Measurements from ENCODE around the gene VTN.

Gene VTN

DNA sequence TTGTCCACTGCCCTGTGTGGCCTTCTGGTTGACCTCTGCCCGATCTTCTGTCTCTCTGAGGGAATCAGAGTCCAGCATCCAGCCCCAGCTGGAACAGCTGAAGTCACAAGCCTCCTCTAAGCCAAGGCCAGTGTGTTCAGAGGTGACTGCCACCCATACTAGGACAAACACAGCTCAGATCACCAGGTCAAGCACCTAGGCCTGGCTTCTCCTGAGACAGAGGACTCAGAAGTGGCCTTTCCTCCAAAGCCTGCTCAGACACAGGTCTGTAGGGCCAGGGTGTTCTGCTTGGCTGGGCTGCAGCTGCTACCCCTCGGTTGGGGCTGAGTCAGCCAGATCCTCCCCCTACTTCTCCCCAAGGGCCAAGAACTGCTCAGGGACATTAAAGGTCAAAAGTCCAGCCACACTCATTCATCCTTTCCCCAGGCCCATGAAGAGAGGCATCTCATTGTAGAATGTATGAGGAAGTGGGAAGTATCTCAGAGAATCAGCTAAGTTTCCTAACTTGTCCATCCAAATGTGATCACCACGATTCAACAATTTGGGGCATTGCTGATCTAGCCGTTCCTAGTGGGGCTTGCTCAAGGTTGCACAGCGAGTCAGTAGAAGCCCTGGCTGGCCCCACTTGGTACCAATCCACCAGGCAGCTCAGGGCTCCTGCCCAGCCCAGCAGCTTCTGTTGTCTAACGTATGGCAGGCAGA is 28.3 kb upstream of the VTN start:
- H3F3A ChIP-seq (ENCODE audit: insufficient read depth), result no peaks in the 10 kb centered on the region
- H3K4me2 ChIP-seq (ENCODE audit: low read depth, low read length, poor library complexity, severe bottlenecking), result no peak overlapping the region
- no peaks in the 10 kb centered on the region for H3K79me2 ChIP-seq (ENCODE audit: insufficient read depth, low read length)
- H3K9ac ChIP-seq (ENCODE audit: low read length), result no peak overlapping the region
- H4K20me1 ChIP-seq (ENCODE audit: low read depth, low read length), result no peaks in the 10 kb centered on the region
- no peak overlapping the region for H2AFZ ChIP-seq (ENCODE audit: low read depth, low read length, severe bottlenecking)
- no peaks in the 10 kb centered on the region for H3K9me3 ChIP-seq (ENCODE audit: insufficient read depth, low read length)
- H3K27me3 ChIP-seq (ENCODE audit: low read length), result no peaks in the 10 kb centered on the region
- no peaks in the 10 kb centered on the region for H3K9me2 ChIP-seq (replicated peaks; ENCODE audit: insufficient read depth, low read length)
- no peak overlapping the region for H3K4me3 ChIP-seq (ENCODE audit: insufficient read depth, low read length, poor library complexity, severe bottlenecking)
- TF ChIP-seq, protein P1, sequence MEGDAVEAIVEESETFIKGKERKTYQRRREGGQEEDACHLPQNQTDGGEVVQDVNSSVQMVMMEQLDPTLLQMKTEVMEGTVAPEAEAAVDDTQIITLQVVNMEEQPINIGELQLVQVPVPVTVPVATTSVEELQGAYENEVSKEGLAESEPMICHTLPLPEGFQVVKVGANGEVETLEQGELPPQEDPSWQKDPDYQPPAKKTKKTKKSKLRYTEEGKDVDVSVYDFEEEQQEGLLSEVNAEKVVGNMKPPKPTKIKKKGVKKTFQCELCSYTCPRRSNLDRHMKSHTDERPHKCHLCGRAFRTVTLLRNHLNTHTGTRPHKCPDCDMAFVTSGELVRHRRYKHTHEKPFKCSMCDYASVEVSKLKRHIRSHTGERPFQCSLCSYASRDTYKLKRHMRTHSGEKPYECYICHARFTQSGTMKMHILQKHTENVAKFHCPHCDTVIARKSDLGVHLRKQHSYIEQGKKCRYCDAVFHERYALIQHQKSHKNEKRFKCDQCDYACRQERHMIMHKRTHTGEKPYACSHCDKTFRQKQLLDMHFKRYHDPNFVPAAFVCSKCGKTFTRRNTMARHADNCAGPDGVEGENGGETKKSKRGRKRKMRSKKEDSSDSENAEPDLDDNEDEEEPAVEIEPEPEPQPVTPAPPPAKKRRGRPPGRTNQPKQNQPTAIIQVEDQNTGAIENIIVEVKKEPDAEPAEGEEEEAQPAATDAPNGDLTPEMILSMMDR (IDR thresholded peaks at IDR 0.05; ENCODE audit: insufficient read depth, low read length, poor library complexity, severe bottlenecking), result no peak
- no peaks in the 10 kb centered on the region for H3K36me3 ChIP-seq (ENCODE audit: low read length)
- H3K27ac ChIP-seq (ENCODE audit: low read depth, low read length), result no peak overlapping the region

DNA sequence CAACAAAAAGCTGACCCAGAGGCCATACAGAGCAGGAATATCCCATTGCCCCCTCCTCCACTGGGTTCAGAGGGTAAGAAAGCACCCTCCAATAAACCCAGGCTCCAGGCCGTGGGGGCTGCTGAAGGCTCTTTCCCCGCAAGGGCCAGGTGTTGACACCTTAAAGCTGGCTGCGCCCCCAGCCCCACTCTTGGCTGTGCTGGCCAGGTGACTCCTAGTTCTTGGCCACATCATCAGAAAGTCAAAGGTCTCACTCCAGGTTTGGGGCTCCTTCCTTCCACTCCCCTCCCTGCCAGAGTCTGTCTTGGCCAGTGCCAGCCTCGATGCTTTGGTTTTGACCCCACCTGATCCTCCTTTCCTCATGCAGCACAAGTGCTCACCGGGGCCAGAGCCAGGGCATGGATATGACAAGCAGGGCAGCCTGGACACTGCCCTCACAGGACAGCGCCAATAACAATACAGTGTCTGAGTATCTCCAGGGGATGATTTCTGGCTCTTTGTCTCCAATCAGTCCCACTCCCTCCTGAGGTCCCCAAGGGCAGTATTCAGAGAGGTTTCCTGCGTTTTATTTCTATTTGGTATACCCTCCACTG is 27.7 kb upstream of the VTN start:
- no peak overlapping the region for H3K27ac ChIP-seq (ENCODE audit: low read depth, low read length)
- no peaks in the 10 kb centered on the region for H3K9me2 ChIP-seq (replicated peaks; ENCODE audit: insufficient read depth, low read length)
- H3K9me3 ChIP-seq (ENCODE audit: insufficient read depth, low read length), result no peaks in the 10 kb centered on the region
- no peak overlapping the region for H3K9ac ChIP-seq (ENCODE audit: low read length)
- H3K4me3 ChIP-seq (ENCODE audit: insufficient read depth, low read length, poor library complexity, severe bottlenecking), result no peak overlapping the region
- no peaks in the 10 kb centered on the region for H3K79me2 ChIP-seq (ENCODE audit: insufficient read depth, low read length)
- H3F3A ChIP-seq (ENCODE audit: insufficient read depth), result no peaks in the 10 kb centered on the region
- H3K4me2 ChIP-seq (ENCODE audit: low read depth, low read length, poor library complexity, severe bottlenecking), result no peak overlapping the region
- TF ChIP-seq, protein P1 (IDR thresholded peaks at IDR 0.05; ENCODE audit: insufficient read depth, low read length, poor library complexity, severe bottlenecking), result no peak
- TF ChIP-seq EZH2phosphoT487 (conservative IDR thresholded peaks at IDR 0.05; ENCODE audit: low read length), result no peak
- no peaks in the 10 kb centered on the region for H3K27me3 ChIP-seq (ENCODE audit: low read length)
- no peak overlapping the region for H2AFZ ChIP-seq (ENCODE audit: low read depth, low read length, severe bottlenecking)
- H4K20me1 ChIP-seq (ENCODE audit: low read depth, low read length), result no peaks in the 10 kb centered on the region
- H3K36me3 ChIP-seq (ENCODE audit: low read length), result no peaks in the 10 kb centered on the region

DNA sequence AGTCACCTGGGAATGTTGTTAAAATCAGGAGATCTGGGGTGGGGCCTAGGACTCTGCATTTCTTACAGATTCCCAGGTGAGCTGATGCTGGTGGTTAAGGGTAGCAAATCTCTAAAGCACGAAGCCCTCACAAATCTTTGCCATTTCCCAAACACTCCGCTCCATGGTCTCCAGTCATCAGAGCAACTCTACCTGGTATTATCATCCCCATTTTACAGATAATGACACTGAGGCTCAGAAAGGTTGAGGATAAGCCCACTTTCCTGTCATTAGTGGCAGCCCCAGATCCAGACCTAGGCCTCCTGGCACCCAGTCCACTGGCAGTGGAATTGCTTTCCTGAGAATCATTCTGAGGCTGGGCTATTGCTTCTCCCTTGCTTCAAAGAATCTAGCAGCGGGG is 27.2 kb upstream of the VTN start:
- H3K9me2 ChIP-seq (replicated peaks; ENCODE audit: insufficient read depth, low read length), result no peaks in the 10 kb centered on the region
- H3K27me3 ChIP-seq (ENCODE audit: low read length), result no peaks in the 10 kb centered on the region
- TF ChIP-seq, protein P1 (IDR thresholded peaks at IDR 0.05; ENCODE audit: insufficient read depth, low read length, poor library complexity, severe bottlenecking), result no peak
- no peak for TF ChIP-seq EZH2phosphoT487 (conservative IDR thresholded peaks at IDR 0.05; ENCODE audit: low read length)
- no peak overlapping the region for H2AFZ ChIP-seq (ENCODE audit: low read depth, low read length, severe bottlenecking)
- no peaks in the 10 kb centered on the region for H3K36me3 ChIP-seq (ENCODE audit: low read length)
- no peak overlapping the region for H3K9ac ChIP-seq (ENCODE audit: low read length)
- H3K9me3 ChIP-seq (ENCODE audit: insufficient read depth, low read length), result no peaks in the 10 kb centered on the region
- no peaks in the 10 kb centered on the region for H3K79me2 ChIP-seq (ENCODE audit: insufficient read depth, low read length)
- H3K4me2 ChIP-seq (ENCODE audit: low read depth, low read length, poor library complexity, severe bottlenecking), result no peak overlapping the region
- no peak overlapping the region for H3K4me3 ChIP-seq (ENCODE audit: insufficient read depth, low read length, poor library complexity, severe bottlenecking)
- no peaks in the 10 kb centered on the region for H4K20me1 ChIP-seq (ENCODE audit: low read depth, low read length)
- no peaks in the 10 kb centered on the region for H3F3A ChIP-seq (ENCODE audit: insufficient read depth)
- H3K27ac ChIP-seq (ENCODE audit: low read depth, low read length), result no peak overlapping the region
